GM18909 (cell line): Measurements from ENCODE around the gene NNAT.

Experiments
- ATAC-seq: cut with Tn5 transposase; IDR thresholded peaks from one replicate; pipeline ENCODE4 v1.9.1; 2021; ENCODE audit warnings: mild to moderate bottlenecking; ENCODE audit not compliant: unreplicated experiment, poor library complexity

NNAT gene

DNA sequence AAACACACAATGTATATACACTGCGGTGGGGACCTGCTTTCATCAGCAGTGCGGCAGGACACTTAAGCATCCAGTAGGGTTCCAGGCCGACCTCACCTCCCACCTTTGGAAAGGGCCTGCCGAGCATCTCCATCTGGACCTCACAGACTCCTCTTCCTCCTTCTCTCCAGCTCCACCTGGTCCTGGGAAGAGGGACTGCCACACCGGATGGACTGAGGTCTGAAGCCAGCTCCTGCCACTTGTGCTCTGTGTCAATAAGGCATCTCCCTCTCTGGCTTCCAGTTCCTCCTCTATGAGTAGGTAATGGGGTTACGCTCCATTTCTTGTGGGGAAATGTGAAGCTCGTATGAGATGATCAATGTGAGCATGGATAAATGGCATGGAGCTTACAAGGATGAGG, 19.1 kb upstream of the NNAT start:
- ATAC-seq = no peak

- no peak for ATAC-seq
Observed at GRCh38 chr20:37502654-37503053, 18.4 kb upstream of the NNAT start.

DNA sequence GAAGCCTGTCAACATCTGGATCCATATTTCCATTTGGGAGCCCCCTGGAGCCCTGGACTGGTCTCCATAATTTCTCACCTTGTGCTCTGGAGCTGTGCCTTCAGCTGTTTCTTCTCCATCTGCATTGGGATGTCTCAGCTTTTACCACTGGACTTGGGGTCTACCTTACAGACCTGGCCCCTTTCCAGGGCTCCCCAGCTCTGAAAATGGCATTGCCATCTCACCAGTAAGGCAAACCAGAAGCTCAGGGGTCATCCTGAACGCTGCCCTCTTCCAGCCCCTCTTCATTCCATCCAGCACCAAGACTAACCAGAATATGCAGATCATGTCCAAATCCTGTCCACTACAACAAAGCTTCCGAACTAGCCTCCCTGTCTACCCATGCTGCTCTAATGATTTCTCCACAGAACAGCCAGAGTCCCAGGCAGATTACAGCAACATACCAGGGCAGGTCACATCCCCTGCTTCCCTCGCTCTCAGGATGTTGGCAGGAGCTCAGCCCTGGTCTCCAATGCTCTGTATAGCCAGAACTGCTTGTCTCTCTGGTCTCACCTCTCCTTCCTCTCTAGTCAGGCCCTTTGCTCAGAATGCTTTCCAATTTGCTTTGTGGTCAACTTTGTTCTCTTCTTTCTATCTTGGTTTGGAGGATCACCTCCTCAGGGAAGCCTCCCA, 17.7 kb upstream of the NNAT start:
- ATAC-seq = no peak

DNA sequence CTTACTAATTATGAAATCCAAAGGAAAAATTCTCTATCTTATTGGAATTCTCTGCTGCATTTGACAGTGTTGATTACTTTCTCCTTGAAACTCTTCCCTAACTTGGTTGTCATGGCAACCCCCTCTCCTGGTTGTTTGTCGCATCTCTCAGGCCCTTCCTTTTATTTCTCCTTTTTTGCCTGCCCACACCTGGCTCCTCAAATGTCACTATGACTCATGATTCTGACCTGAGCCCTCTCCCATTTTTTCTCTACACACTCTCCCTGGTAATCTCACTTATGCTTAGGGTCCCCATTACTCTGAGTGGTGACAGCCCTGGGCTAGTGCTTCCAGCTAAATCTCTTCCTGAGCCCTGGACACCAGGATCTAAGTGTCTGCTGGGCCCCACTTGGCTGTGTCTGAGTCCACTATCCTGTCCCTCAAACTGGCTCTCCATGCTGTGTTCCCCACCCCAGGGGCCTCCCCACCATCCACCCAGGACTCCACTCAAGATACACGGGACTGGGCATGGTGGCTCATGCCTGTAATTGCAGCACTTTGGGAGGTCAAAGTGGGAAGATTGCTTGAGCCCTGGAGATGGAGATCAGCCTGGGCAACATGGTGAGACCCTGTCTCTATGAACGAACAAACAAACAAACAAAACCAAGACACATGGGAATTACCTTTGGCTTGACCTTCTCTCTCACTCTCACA, 16.5 kb upstream of the NNAT start:
- ATAC-seq = no peak

DNA sequence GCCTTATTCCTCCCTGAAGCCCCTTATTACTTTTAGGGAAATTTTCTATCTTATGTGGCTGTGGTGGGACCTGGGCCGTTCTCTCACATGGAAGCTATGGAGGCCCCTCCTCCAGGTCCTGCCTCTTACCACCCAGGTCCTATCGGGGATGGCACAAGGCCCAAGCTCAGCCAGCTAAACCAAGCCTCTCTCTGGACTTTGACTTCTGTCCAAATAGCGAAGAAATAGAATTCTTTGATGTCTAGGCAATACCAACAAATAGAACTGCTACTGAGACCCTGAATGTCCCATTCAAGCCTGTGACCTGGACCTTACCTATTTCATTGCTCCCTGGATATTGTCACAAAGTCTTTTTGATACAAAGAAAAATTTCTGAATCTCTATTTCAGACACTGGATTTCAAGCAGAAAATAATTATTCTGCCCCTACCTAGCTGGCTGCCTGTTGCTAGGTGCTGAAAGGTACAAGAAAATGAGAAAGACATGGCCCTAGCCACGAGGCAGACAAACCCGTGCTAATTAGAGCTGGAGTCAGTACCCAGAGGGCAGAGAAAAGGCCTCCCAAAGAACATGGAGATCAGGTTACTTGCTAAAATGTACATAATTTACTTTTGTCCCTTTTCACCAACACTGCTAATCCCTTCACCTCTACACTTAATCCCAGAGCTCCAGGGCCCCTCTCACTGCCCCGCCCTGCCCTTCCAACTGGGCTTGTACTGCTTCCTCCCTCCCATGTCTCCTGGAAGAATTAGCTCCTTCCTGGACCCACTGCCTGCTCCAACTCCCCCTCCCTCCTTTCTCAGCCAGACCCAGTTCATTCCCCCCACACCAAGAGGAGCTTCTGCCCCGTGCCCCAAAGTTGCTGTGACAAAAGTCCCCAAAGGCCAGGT, 15.5 kb upstream of the NNAT start:
- ATAC-seq = no peak

DNA sequence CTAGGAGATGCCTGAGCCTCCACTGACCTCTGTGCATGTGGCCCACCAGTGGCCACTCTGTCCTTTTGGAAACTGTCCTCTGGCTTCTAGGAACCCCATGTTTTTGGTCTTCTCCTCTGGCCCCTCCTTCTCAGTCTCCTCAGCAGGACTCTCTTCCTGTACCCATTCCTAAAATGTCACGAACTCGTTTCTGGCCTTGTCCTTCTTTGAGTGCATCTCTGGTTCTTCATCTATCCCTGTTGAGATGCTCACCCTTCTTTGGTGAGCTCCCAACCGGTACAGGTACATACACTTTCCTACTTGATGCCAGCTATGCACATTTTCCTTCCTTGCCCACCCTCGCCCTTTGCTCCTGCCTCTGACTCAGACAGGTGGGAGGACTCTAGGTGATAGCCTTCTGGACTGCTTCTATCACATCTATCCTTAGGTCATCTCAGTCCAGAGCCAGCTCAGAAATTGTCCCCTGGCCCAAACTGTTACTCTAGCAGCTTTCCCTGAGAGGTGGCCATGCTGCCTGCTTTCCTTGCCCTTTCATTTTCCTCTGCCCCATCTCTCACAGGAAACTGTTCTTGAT, 14.8 kb upstream of the NNAT start:
- ATAC-seq = no peak

GRCh38 chr20:37510226-37510625, 10.8 kb upstream of the NNAT start:
- ATAC-seq = no peak

GRCh38 chr20:37511610-37512275, 9.3 kb upstream of the NNAT start:
- no peak for ATAC-seq

- no peak for ATAC-seq
Observed at GRCh38 chr20:37513779-37514359, 7.2 kb upstream of the NNAT start.

GRCh38 chr20:37515876-37516275, 5.2 kb upstream of the NNAT start:
- ATAC-seq = no peak

GRCh38 chr20:37516811-37517750, 4.0 kb upstream of the NNAT start:
- ATAC-seq = no peak

DNA sequence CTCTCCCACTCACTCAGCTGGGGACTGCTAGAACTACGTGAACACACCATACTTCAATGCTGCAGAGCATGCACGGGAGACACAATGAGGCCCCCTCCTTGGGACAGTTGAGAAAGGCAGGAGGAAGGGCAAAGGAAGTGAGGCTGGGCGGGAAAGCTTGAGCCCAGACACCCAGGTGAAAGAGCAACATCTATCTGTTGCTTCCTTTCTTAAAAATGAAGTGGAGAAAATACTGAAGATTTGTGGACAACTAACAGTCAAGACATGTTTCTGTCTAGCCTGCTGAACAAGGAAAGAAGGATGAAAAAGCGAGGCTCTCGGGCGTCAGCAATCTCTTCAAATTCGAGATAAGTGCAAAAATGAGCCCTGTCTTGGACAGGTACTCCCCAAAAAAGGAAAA, 3.0 kb upstream of the NNAT start:
- no peak for ATAC-seq

DNA sequence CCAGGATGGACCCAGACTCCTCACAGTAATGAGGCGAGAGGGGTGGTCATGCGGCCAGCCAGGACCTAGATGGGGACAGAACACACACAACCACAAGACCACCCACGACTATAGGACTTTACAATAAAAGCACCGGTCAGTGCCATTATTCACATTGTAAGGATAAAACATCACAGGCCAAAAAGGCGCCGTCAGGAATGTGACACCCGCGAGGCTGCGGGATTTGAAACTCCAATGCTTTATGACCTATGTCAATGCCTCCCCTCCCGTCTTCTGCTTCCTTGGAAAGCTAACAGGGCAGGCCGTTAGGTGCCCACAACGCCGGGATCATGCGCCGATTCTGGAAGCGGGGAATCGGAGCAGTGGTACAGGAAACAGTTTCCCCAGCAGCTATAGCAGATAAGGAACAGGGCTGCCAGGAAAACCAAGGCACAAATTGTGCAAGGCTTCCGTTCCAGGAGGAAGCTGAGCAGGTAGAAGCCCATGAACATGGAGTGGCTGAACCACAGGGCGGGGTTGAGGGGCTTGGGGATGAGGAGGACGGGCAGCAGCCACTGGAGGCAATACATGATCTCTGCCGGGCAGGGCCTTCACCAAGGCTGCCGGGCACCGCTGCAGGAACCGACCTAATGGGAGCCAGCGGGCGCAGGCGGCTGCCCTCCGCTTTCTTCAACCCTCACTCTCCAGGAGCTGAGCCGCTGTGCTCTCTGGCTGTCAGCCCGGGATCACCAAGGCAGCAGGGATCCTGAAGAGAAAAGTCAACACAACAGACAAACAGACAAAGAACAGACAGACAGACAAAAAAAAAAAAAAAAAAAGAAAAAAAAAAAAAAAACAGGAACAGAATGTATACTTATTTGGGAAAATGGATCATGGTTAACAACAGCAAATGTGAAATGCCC, 2.2 kb upstream of the NNAT start:
- ATAC-seq = no peak

DNA sequence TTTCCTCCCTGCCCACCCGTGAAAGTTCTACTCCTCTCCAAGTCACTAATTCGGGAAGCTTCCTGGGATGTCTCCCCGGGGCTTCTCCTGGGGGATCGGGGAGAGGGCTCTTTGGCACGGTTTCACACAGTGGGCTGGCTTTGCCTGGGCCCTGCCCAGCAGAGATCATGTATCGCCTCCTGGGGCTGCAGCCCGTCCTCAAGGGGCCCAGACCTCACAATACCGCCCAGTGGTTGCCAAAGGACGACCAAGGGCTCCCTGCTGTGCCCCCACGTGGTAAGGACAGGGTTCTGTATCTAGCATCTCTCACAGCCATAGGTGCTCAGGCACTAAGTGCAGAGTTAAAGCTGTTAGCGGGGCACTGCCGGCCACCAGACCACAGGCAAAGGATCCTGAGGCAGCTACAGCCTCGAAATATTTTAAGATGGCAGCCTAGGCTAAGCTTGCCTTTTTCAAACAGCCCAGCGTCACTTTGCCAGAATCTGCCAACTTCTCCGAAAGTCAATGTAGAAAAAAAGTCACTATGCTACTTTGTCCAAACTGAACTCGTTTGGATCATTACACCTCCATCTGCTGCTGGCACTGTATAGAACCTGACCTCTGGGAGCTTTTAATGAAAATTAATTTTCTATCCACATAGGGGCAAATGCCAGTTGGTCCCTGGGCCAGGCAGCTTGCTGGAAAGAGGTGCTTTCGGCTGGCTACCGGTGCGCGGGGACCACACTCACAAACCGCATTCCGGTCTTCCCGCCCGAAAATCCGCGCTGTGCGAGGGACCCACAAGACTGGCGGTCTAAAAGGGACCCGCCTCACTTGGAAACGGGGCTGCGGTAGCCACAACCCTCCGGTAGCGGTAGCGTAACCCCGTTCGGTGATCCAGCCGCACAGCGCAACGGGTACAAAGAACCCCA, 1.3 kb upstream of the NNAT start:
- ATAC-seq = no peak

DNA sequence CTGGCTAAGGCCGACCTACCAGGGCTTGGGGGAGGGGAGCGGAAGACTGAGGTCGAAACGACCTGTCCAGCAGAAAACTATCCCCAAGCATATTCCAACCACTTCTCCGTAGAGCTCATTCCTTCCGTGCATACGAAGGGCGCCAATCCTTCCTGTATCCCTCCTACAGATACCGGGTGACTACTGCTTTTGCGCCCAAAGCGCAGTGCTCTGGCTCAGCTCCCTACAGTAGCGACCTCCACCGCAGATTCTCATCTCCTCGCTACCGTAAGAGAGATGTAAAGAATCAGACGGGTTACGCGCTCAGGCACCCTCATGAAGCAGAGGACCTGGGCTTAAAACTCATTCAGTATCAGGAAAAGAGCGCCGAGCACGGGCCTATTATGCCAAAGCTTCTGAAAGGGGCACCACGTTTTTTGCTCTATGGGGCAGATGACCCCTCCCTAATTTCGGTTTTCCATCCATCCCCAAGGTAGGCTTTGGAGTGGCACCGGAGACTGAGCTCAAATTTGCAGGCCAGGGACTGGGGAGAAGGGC, 563 bp upstream of the NNAT start:
- ATAC-seq = no peak

DNA sequence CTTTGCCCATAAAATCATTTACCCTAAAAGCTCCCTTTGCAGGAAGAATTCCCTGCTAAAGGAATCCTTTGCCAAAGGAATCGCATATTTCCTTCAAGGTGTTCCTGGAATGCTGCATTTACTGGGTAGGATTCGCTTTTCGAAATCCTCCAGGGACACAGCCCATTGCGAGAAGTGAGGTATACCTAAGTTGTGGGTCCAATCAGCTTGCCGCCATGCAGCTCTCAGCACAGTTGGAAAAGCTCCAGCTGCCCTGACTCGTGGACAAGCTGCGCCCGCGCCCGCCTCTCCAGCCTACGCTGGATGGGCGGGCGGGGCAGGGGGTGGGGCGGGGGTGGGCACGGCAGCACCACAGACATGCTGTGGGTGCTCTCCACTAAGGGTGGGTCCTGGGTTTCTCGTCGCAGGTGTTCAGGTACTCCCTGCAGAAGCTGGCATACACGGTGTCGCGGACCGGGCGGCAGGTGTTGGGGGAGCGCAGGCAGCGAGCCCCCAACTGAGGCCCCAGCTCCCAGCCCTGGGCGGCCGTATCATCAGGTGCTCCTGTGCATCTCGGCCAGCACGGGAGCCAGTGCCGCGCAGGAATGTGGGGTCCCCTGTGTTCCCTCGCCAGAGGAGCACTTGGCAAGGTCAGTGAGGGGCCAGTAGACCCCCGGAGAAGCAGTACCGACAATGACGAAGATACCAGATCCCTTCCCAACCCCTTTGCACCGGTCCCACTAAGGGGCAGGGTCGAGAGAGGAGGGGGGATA, 1.4 kb downstream of the NNAT start:
- no peak for ATAC-seq
